ENCODE results near the gene SPEN. TPM values are rescaled to one million over a fixed set of nuclear protein-coding genes. Genes with fewer than 3 reads are reported as not detected.
A peak's percentile ranks its signal among the peaks of the same experiment; 100 is the strongest.

SPEN gene
- total and polyA plus RNA-seq, 9 of the 15 experiments (the other 6 are each of a cell fraction or from before 2014, with no cell fraction given): 5.7 to 87.5 (median 27.2) TPM

- TF ChIP-seq REST (IDR thresholded peaks at IDR 0.05; ENCODE audit: borderline replicate concordance) (no peak), REST (CRISPR knock-in tag; IDR thresholded peaks at IDR 0.05; ENCODE audit: low read depth) (no peak), THRB (CRISPR knock-in tag; conservative IDR thresholded peaks at IDR 0.05) (no peak), HMG20B (CRISPR knock-in tag; IDR thresholded peaks at IDR 0.05) (no peak), MAX (CRISPR knock-in tag; IDR thresholded peaks at IDR 0.05) (peak; percentile 94), ELK1 (CRISPR knock-in tag; IDR thresholded peaks at IDR 0.05) (no peak), SNRNP70 (optimal IDR thresholded peaks at IDR 0.05; ENCODE audit: low read depth, low read length) (no peak), ZNF175 (CRISPR knock-in tag; IDR thresholded peaks at IDR 0.05; ENCODE audit: low read depth) (no peak), KDM5B (IDR thresholded peaks at IDR 0.05; ENCODE audit: insufficient replicate concordance, low read depth, low read length) (no peak), RHOXF2B (CRISPR knock-in tag; conservative IDR thresholded peaks at IDR 0.05) (no peak), ZNF445 (CRISPR knock-in tag; IDR thresholded peaks at IDR 0.05; ENCODE audit: low read depth) (no peak)
- TF ChIP-seq, protein P1, sequence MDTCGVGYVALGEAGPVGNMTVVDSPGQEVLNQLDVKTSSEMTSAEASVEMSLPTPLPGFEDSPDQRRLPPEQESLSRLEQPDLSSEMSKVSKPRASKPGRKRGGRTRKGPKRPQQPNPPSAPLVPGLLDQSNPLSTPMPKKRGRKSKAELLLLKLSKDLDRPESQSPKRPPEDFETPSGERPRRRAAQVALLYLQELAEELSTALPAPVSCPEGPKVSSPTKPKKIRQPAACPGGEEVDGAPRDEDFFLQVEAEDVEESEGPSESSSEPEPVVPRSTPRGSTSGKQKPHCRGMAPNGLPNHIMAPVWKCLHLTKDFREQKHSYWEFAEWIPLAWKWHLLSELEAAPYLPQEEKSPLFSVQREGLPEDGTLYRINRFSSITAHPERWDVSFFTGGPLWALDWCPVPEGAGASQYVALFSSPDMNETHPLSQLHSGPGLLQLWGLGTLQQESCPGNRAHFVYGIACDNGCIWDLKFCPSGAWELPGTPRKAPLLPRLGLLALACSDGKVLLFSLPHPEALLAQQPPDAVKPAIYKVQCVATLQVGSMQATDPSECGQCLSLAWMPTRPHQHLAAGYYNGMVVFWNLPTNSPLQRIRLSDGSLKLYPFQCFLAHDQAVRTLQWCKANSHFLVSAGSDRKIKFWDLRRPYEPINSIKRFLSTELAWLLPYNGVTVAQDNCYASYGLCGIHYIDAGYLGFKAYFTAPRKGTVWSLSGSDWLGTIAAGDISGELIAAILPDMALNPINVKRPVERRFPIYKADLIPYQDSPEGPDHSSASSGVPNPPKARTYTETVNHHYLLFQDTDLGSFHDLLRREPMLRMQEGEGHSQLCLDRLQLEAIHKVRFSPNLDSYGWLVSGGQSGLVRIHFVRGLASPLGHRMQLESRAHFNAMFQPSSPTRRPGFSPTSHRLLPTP (IDR thresholded peaks at IDR 0.05; ENCODE audit: borderline replicate concordance, extremely low read depth, insufficient read length): no peak
Measured at GRCh38 chr1:15849775-15850324, 2.3 kb downstream of the SPEN start (continued).

Data from K562 (cell line).